VCaP (cell line): ENCODE measurements around the gene LRRFIP1.

Experiments
- H3K27ac ChIP-seq: fragments of 450-650 bp; 2 replicates; pipeline ENCODE4 v1.5.1; 2017
- CTCF ChIP-seq: fragments of 450-650 bp; conservative IDR thresholded peaks from 2 replicates; pipeline ENCODE4 v1.5.1; 2017; ENCODE audit warnings: mild to moderate bottlenecking, moderate library complexity

The LRRFIP1 gene

GRCh38 chr2:237666606-237667005 lies 39.2 kb downstream of the LRRFIP1 start:
- no peak overlapping the region for H3K27ac ChIP-seq

GRCh38 chr2:237667050-237667576 lies 39.7 kb downstream of the LRRFIP1 start:
- H3K27ac ChIP-seq, result peak overlapping the region; percentile 89

More at GRCh38 chr2:237666606-237667005, 39.2 kb downstream of the LRRFIP1 start:
- no peak for TF ChIP-seq CTCF

GRCh38 chr2:237667893-237668292 lies 40.5 kb downstream of the LRRFIP1 start:
- TF ChIP-seq CTCF, result no peak
- peak overlapping the region; percentile 89 for H3K27ac ChIP-seq

- TF ChIP-seq CTCF, result no peak
- H3K27ac ChIP-seq, result peak overlapping the region; percentile 89
Observed at GRCh38 chr2:237668440-237668839, 41.1 kb downstream of the LRRFIP1 start.

DNA sequence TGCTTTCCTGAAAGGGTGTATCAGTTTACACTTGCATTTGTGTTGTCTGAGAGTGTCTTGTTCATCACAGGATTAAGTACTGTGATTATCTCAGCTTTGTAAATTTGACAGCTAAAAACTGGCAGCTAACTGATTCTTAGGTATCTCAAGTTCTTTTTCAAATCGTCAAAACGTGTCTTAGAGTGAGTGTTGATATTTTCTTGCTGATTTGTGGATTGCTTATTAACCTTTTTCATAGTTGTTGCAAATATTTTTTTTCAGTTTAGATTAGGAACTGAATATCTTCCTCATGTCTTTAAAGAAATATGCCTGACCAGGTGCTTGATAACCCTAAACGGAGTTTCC lies 41.9 kb downstream of the LRRFIP1 start:
- TF ChIP-seq CTCF, result no peak
- peak overlapping the region; percentile 89 for H3K27ac ChIP-seq

- no peak for TF ChIP-seq CTCF
Observed at GRCh38 chr2:237669628-237670392, 42.4 kb downstream of the LRRFIP1 start.

GRCh38 chr2:237670641-237671040 lies 43.3 kb downstream of the LRRFIP1 start:
- no peak for TF ChIP-seq CTCF
- peak overlapping the region; percentile 89; the same call in 1 of the 2 replicates for H3K27ac ChIP-seq

More at GRCh38 chr2:237669628-237670392, 42.4 kb downstream of the LRRFIP1 start:
- peak overlapping the region; percentile 89 for H3K27ac ChIP-seq
